Activated CD8-positive, alpha-beta memory T cell treated with anti-CD3 and anti-CD28 coated beads, Interleukin-2, amount 50 U/mL, for 1 hour (primary cell): ENCODE data around the gene HNRNPC.
"Not testable (repeated sequence)": the region's sequence is repeated elsewhere in the genome, so short reads cannot be mapped to it uniquely, and the experiment has no call there.

Experiments used
- DNase-seq: peaks from one replicate; pipeline ENCODE4 v3.0.0-alpha.2; 2020; ENCODE audit errors: extremely low read depth

HNRNPC gene

GRCh38 chr14:21268617-21269251 is 508 bp downstream of the HNRNPC start:
- DNase-seq = no peak

DNA sequence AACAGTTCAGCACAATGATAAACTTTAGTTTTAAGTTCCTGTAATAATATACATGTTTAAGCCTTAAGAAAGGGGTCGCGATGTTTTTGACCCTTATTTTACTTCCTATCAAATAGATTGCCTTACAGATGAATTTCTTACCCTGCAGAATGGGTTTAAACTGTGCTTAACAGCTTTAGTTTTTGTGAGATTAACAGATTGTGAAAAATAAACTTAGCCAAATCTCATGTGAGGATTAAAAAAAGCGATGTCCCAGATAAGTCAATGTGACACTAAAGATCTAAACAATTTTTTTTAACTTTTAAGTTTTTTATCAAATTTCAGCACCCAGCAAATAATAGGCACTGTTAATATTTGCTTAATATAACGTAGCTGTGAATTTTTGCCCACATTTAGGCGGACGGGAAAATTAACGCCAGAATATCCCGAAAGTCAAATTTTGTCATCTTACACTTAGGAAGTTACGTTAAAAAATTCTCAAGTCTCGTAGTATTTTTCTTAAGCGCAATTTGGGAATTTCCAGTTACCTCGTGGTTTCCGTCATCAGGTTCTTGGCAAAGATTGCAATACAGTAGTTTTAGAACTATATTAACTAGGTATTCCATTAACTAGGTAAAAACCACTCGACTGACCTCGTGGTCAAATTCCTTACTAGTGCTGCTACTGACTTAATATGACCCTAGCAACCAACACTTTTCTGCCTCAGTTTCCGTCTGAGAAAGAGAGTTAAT is 1.2 kb downstream of the HNRNPC start:
- DNase-seq = no peak

DNA sequence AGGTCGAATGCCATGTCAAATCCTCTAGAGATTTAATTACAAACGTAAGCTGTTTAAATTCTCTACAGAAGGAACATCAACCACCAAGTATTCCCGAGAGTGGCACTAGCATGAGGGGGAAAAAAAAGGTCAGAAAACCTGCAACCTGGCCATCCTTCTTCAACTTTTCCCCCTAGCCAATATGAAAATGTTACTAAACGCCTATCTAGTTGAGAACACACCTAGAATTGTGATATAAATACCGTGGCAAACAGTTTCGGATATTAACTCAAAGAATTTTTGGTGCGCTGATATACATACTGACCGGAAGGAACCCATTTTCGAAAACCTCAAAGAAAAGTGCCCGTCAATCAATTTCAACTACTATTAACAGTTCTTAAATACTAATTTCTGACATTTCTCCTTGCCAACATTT is 1.8 kb downstream of the HNRNPC start:
- DNase-seq = no peak

- no peak for DNase-seq
Observed at GRCh38 chr14:21264025-21264801, 5.0 kb downstream of the HNRNPC start.

DNA sequence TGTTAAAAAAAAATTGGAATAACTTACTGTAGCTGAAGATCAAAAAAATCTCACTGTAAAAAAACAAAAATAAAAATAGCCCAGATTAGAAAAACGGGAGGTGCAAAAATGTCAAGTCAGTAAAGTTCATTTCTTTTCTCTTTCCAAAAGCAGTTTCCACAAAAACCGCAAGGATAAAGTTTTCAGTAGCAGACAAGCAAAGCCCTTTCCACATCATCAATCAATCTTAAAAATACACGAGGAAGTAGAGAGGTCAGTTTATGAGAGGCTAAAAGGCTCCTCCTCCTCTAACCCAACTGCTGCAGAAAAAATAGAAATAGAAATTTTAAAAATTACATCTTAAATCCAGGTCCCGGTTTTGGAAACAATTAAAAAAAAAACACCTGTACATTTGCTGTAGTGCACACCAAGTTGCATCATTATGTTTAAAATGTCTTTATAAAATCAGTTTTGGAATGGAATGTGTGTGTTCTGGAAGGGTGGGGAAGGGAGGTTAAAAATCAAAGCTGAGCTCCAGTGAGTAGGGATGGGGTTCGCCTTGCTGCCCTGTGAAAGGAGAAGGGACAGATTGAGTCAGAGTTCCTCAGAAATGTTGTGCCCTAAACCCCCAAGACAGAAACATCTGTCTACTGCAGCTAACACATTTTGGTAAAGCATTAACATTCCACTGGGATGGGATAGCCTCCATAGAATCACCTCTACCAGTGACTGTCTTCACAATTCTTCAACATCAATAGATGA is 5.8 kb downstream of the HNRNPC start:
- DNase-seq = no peak

DNA sequence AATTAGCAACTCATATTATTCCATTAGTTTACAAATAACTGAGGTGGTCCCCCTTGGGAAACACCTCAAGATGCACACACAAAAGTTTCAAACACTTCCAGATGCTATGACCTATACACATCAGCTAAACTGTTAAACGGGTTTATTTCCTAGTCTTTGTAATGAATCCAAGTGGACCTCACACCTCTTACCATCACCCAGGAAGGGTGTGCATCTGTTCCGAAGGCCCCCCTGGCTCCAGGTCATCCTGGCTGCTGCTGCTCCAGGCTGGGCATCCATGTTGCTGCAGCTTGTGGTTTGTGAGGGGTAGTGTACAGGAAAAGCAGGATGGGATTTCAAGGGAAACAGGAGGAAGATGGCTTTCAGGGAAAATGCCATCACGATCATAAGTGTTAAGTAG is 6.8 kb downstream of the HNRNPC start:
- no peak for DNase-seq

DNA sequence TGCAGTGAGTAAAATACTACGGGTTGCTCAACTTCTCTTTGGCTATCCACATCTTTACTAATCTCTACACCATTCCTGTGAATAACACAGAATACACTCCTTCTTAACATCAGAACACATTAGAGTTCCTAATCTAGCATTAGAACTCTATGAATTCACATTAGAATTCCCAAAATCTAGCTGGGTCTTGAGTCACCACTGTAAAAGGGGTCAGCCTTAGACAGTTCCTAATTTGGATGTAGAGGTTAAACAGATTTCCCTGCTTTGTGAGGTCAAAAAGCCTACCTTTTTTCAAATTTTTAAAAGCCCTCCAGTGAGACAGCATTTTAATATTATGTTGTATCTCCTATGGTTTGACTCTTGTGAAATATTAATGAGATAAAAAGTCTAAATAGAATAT is 7.4 kb downstream of the HNRNPC start:
- no peak for DNase-seq

- DNase-seq = no peak
Observed at GRCh38 chr14:21258889-21259787, 10.1 kb downstream of the HNRNPC start.

- DNase-seq = no peak
Observed at GRCh38 chr14:21258005-21258888, 11.0 kb downstream of the HNRNPC start.

- no peak for DNase-seq
Observed at GRCh38 chr14:21257394-21257909, 11.8 kb downstream of the HNRNPC start.

DNA sequence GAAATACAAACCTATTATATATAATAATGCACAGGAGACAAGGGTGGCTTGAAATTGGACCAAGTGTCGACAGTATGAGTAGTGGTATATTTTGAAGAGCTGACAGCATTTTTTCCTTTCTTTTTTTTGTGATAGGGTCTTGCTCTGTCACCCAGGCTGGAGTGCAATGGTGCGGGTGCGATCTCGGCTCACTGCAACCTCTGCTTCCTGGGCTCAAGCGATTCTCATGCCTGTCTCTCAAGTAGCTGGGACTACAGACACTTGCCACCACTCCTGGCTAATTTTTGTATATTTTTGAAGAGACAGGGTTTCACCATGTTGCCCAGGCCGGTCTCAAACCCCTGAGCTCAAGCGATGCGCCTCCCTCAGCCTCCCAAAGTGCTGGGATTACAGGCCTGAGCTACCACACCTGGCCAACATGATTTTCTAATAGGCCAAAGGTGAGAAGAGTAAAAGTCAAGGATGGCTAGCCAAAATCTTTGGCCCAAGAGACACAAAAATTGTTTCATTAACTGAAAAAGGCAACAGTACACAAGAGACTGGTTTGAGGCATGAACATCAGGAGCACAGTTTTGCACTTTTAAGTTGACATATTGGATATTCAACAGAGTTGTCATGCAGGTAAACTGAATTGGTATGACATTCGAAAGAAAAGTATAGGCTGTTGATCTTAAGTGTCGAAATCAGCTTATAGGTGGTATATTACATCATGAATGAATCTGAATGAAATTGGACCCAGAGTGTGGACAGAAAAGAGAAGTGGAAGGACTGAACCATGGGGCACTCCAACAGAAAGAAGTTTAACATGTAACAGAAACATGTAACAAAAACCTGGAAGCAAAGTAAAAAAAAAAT is 12.5 kb downstream of the HNRNPC start:
- no peak for DNase-seq

GRCh38 chr14:21256102-21256447 is 13.2 kb downstream of the HNRNPC start:
- DNase-seq = not testable (repeated sequence)

DNA sequence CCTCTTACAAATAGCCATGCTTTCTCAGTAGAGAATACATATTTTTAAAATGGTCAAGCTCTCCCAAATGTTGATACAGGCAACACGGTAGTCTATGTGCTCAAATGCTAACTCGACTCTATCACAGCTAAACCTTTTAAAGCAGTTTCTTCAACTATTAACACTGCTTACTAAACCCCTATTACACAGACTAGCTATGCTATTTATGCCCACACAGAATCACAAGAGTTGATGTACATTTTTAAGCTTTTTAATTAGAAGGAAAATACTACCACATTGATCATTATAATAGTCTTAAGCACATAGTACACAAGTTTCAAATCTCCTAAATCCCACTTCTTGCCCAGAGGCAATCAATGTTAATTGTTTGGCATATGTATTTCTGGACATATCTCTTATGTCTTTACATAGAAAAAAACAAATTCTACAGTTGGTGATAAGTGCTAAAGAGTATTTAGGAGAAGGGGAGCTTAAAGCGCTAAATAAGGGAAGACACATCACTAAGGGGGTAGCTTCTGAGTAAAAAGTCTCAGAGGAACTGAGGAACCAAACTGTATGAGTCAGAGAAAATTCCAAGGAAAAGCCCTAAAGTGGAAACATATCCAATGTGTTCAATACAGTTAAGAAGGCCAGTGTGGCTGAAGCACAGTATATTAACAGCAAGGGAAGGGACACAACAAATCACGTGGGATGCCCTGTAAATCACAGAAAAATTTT is 13.7 kb downstream of the HNRNPC start:
- no peak for DNase-seq

DNA sequence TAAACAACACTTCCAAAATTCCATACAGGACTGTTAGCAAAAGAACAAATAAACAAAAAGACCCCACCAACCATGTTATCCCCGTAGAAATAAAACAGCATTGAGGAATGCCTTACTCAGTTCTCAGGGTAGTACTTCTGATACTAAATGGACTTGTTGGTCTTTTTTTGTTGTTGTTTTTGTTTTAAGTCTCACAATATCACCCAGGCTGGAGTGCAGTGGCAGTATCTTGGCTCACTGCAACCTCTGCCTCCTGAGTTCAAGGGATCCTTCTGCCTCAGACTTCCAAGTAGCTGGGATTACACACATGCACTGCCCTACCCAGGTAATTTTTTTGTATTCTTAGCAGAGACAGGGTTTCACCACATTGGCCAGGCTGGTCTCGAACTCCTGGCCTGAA is 17.1 kb downstream of the HNRNPC start:
- DNase-seq = no peak

DNA sequence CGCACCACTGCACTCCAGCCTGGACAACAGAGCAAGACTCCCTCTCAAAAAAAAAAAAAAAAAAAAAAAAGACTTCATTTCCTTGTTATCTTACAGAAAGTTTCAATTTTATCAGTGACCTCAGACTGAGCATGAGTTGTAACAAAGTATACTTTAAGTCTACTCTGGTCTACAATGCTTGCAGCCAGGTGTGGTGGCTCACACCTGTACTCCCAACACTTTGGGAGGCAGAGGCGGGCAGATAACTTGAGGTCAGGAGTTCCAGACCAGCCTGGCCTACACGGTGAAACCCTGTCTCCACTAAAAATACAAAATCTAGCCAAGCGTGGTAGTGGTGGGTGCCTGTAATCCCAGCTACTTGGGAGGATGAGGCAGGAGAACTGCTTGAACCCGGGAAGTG is 18.0 kb downstream of the HNRNPC start:
- no peak for DNase-seq

DNA sequence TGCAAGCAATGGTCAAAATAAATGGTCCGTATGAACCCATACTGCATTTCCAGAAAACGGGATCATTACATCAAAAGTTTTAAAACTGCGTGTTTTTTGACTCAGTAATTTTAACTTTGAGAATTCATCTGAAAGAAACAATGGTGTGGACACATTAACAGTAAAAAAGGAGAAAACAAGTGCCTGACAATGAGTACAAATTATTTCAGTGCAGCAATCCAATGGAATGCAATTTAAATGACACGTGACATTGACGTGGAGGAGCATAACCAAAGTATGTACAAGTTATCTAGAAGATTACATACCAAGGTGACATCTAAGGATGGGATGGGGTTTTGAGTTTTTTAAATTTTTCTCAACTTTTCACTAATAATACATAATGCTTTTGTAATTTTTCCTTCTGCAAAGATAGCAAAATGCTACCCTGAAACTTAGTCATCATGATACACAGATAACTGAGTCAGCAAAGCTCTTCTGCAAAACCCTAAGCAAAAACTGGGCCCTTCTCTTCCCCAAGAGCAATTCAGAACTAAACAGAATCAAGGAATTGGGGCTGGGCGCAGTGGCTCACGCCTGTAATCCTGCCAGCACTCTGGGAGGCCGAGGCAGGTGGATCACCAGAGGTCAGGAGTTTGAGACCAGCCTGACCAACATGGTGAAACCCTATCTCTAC is 20.4 kb downstream of the HNRNPC start:
- DNase-seq = no peak

DNA sequence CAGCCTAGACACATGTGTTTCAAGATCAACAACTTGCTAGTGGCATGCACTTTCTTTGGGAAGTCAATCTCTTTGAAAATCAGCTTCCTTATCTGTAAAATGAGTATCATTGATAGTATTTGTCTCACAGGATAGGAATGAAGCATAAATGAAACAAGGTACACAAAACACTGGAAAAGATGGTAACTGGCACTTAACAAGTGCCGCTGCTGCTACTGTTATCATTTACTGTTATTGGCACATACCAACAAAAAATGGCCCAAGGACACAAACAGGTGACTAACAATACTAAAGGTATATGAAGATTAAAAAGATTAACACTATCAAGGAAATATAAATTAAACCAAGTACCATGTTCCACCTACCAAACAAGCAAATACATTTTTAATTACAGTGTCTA is 20.9 kb downstream of the HNRNPC start:
- DNase-seq = no peak

DNA sequence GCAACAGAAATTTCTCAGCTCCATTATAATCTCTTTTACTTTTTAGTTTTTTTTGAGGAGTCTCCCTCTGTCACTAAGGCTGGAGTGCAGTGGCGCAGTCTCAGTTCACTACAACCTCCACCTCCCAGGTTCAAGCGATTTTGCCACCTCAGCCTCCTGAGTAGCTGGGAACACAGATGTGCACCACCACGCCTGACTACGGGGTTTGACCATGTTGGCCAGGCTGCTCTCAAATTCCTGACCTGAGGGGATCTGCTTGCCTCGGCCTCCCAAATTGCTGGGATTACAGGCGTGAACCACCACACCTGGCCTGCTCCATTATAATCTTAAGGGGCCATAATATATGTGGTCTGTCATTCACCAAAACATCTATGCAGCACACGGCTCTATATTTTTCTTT is 23.4 kb downstream of the HNRNPC start:
- no peak for DNase-seq
